Stimulated activated CD8-positive, alpha-beta memory T cell treated with anti-CD3 and anti-CD28 coated beads, Interleukin-15, amount 100 ng/mL, for 1 hour (primary cell): ENCODE measurements around the gene MPRIP.
"Not testable (repeated sequence)": the region's sequence is repeated elsewhere in the genome, so short reads cannot be mapped to it uniquely, and the experiment has no call there.

ENCODE experiments used
- DNase-seq: peaks from one replicate; pipeline ENCODE4 v3.0.0-alpha.2; 2020; ENCODE audit warnings: low read depth

The MPRIP gene

GRCh38 chr17:17168401-17168800 lies 126.1 kb downstream of the MPRIP start:
- DNase-seq: no peak

DNA sequence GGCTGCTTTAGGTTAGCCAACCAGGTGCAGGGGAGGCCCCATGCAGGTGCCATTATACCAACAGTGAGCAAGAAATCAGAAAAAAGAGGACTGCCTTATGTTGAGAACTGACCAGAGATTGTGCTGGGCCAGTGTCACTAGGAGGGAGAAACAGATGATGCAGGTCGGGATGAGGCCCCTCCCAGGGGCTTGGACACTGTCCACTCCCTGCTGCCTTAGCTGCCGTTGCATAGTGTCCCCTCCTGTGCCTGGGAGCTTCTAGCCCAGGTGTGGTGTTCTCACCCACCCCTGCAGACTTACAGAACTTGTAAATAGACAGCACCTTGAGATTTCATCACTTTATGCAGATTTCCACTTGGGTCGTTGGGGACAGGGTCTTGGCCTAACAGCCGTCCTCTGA lies 127.1 kb downstream of the MPRIP start:
- DNase-seq: no peak

- DNase-seq: no peak
These were observed 128.2 kb downstream of the MPRIP start for GRCh38 chr17:17170346-17170985.

DNA sequence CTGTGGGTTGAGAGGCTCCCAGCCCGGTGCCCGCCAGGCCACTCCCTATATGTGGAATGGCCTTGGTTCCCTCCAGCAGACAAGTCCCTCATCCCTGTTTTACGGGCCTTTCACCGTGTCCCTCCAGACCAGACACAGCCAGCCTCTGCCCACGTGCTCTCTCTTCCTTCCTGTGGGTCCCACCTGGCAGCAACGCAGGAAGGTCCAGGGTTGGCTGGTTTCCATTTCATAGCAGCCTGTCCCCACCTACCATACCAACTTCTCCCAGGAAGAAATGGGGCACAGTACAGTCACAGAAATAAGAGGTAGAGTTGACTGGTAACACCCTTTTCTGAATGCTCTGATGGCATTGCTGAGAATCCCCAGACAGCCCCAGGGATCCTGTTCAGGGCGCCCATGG lies 128.9 kb downstream of the MPRIP start:
- DNase-seq: no peak

DNA sequence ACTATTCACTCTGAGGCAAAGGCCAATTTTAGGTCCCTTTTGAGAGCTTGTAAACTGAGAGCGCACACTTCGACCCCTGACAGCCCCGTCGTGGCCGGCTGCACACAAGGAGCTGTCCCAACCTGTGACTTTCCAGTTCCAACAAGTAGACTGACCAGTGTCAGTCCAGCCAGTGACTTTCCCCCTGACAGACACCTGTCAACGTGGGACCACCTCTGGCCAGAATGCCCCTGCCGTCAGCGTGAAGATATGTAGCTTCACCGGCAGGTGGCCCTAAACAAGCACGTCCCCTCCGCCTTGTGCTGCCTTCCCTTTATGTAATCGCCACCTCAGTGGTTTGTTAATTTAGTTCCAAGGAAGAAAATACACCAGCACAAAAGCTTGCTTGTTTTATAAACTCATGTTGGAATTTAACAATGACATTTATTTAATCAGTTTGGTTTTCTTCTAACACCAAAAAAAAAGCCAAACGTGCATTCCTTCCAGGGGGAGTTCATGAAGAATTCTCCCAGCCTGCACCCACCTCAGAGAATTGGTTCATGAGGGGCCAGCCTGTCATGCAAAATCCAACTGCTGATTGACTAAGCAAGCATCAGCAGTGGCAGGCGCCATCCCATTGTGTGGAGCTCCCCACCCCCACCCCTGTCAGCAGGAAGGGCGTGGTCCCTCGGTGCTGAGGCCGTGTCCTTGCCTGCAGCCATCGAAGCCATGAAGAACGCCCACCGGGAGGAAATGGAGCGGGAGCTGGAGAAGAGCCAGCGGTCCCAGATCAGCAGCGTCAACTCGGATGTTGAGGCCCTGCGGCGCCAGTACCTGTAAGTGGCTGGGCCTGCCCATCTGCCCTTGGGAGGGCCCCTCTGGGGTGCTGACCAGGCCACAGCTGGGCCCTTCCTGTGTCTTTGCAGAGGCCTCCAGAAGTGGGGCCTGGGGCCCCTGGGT lies 130.0 kb downstream of the MPRIP start:
- no peak for DNase-seq

- no peak for DNase-seq
These were observed 130.7 kb downstream of the MPRIP start for GRCh38 chr17:17172990-17173389.

DNA sequence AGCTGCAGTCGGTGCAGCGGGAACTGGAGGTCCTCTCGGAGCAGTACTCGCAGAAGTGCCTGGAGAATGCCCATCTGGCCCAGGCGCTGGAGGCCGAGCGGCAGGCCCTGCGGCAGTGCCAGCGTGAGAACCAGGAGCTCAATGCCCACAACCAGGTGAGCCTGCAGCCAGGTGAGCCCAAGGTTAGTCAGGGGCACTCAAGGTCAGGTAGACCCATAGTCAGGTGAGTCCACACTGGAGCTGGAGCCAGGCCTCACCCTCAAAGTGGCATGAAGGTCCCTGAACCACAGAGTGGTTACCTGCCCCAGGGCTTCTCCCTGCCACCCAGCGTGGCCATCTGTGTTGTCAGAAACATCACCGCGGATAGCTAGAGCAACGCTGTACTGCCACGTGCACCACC lies 131.7 kb downstream of the MPRIP start:
- DNase-seq: no peak

GRCh38 chr17:17175340-17175739 lies 133.1 kb downstream of the MPRIP start:
- DNase-seq: no peak

- no peak for DNase-seq
These were observed 133.7 kb downstream of the MPRIP start for GRCh38 chr17:17175917-17176316.

DNA sequence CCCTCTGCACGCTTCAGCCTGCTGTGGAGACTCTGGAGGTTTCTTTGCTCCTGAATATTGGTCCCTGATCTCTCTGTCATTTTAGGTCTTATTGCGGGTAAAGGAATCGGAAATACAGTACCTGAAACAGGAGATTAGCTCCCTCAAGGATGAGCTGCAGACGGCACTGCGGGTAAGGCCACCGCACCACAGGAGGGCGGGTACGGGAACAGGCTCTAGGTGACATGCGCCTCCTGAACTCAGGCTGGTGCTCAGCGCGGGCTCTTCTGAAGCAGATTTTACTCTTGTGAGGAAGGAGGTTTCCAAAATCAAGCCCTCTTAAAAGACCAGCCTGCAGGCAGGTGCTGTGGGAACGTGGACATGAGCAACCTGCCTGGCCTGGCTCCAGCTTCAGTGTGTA lies 134.1 kb downstream of the MPRIP start:
- no peak for DNase-seq

- DNase-seq: no peak
These were observed 134.9 kb downstream of the MPRIP start for GRCh38 chr17:17177176-17177575.

GRCh38 chr17:17179371-17179827 lies 137.1 kb downstream of the MPRIP start:
- no peak for DNase-seq

GRCh38 chr17:17180141-17180603 lies 137.9 kb downstream of the MPRIP start:
- DNase-seq: no peak

- DNase-seq: no peak
These were observed 138.7 kb downstream of the MPRIP start for GRCh38 chr17:17180741-17181525.

GRCh38 chr17:17181666-17182597 lies 139.7 kb downstream of the MPRIP start:
- no peak for DNase-seq

- DNase-seq: no peak
These were observed 140.4 kb downstream of the MPRIP start for GRCh38 chr17:17182598-17183136.

- DNase-seq: no peak
These were observed 141.5 kb downstream of the MPRIP start for GRCh38 chr17:17183744-17184143.

- DNase-seq: not testable (repeated sequence)
These were observed 142.9 kb downstream of the MPRIP start for GRCh38 chr17:17184985-17185757.

- DNase-seq: no peak
These were observed 143.8 kb downstream of the MPRIP start for GRCh38 chr17:17186051-17186450.
